Astrocyte (in vitro differentiated cells and primary cell): ENCODE measurements around the gene KCNQ1. TPM values are rescaled to one million over a fixed set of nuclear protein-coding genes. Genes with fewer than 3 reads are reported as not detected.
A peak's percentile ranks its signal among the peaks of the same experiment; 100 is the strongest.

Experiments used
- DNase-seq: peaks from one replicate; pipeline ENCODE4 v3.0.0-alpha.2; 2010; ENCODE audit warnings: low read depth
- FAIRE-seq: peaks from 2 replicates; lab custom pipeline; 2011; peaks lifted over from hg19 to GRCh38; lab: Jason Lieb, UNC
- H2AFZ ChIP-seq: 2 replicates; pipeline ENCODE4 v1.6.0; 2012; ENCODE audit warnings: low read depth, low read length, inconsistent platforms
- H3K27ac ChIP-seq: 2 replicates; pipeline ENCODE4 v1.5.1; 2011; ENCODE audit warnings: low read depth, low read length, inconsistent platforms
- H3K27me3 ChIP-seq: 2 replicates; pipeline ENCODE4 v1.6.0; 2011; ENCODE audit warnings: low read length, inconsistent platforms; ENCODE audit not compliant: insufficient read depth
- H3K36me3 ChIP-seq: 2 replicates; pipeline ENCODE4 v1.5.1; 2011; ENCODE audit warnings: low read length, inconsistent platforms; ENCODE audit not compliant: insufficient read depth
- H3K4me1 ChIP-seq: 2 replicates; pipeline ENCODE4 v1.5.1; 2011; ENCODE audit warnings: low read length, inconsistent platforms; ENCODE audit not compliant: insufficient read depth
- H3K4me2 ChIP-seq: 2 replicates; pipeline ENCODE4 v1.6.0; 2012; ENCODE audit warnings: low read length, inconsistent platforms
- H3K4me3 ChIP-seq: 2 replicates; pipeline ENCODE4 v1.5.1; 2011; ENCODE audit warnings: low read depth, mild to moderate bottlenecking, low read length, inconsistent platforms; ENCODE audit not compliant: insufficient read depth
- H3K79me2 ChIP-seq: 2 replicates; pipeline ENCODE4 v1.6.0; 2012; ENCODE audit warnings: mild to moderate bottlenecking, low read length, inconsistent platforms; ENCODE audit not compliant: insufficient read depth
- H3K9ac ChIP-seq: 2 replicates; pipeline ENCODE4 v1.6.0; 2012; ENCODE audit warnings: mild to moderate bottlenecking, low read length, inconsistent platforms
- H3K9me3 ChIP-seq: 2 replicates; pipeline ENCODE4 v1.5.1; 2012; ENCODE audit warnings: low read depth, mild to moderate bottlenecking, low read length, inconsistent platforms; ENCODE audit not compliant: insufficient read depth
- H4K20me1 ChIP-seq: 2 replicates; pipeline ENCODE4 v1.6.0; 2012; ENCODE audit warnings: low read length, inconsistent platforms; ENCODE audit not compliant: insufficient read depth
- H3K27ac Mint-ChIP-seq: one replicate; pipeline ENCODE4 v1.8.0; 2021; ENCODE audit warnings: mild to moderate bottlenecking, mixed read lengths; ENCODE audit not compliant: unreplicated experiment
- H3K27me3 Mint-ChIP-seq: one replicate; pipeline ENCODE4 v1.8.0; 2021; ENCODE audit warnings: low read depth, mixed read lengths; ENCODE audit not compliant: unreplicated experiment
- H3K36me3 Mint-ChIP-seq: one replicate; pipeline ENCODE4 v1.8.0; 2021; ENCODE audit warnings: low read depth, mixed read lengths; ENCODE audit not compliant: unreplicated experiment
- H3K4me1 Mint-ChIP-seq: one replicate; pipeline ENCODE4 v1.8.0; 2021; ENCODE audit warnings: low read depth, mixed read lengths; ENCODE audit not compliant: unreplicated experiment
- H3K4me3 Mint-ChIP-seq: one replicate; pipeline ENCODE4 v1.8.0; 2021; ENCODE audit warnings: mild to moderate bottlenecking, moderate library complexity, mixed read lengths; ENCODE audit not compliant: unreplicated experiment
- H3K9me3 Mint-ChIP-seq: one replicate; pipeline ENCODE4 v1.8.0; 2021; ENCODE audit warnings: mild to moderate bottlenecking, mixed read lengths; ENCODE audit not compliant: unreplicated experiment
- EZH2 ChIP-seq: IDR thresholded peaks from 2 replicates; pipeline ENCODE4 v1.6.1; 2012; ENCODE audit warnings: mild to moderate bottlenecking, low read length, inconsistent platforms; ENCODE audit not compliant: insufficient read depth
- total RNA-seq: library from RNA; stranded (reverse); gene quantifications from 2 replicates; pipeline ENCODE4 v1.2.1, GENCODE V29; 2021
- TF ChIP-seq, protein P1 (sequence below): IDR thresholded peaks from 2 replicates; pipeline ENCODE4 v1.5.1; 2011; ENCODE audit warnings: low read depth, mild to moderate bottlenecking, inconsistent platforms, low read length, moderate library complexity; ENCODE audit not compliant: insufficient read depth

The KCNQ1 gene
- total RNA-seq, 1 donor from 2014 or later: not detected

DNA sequence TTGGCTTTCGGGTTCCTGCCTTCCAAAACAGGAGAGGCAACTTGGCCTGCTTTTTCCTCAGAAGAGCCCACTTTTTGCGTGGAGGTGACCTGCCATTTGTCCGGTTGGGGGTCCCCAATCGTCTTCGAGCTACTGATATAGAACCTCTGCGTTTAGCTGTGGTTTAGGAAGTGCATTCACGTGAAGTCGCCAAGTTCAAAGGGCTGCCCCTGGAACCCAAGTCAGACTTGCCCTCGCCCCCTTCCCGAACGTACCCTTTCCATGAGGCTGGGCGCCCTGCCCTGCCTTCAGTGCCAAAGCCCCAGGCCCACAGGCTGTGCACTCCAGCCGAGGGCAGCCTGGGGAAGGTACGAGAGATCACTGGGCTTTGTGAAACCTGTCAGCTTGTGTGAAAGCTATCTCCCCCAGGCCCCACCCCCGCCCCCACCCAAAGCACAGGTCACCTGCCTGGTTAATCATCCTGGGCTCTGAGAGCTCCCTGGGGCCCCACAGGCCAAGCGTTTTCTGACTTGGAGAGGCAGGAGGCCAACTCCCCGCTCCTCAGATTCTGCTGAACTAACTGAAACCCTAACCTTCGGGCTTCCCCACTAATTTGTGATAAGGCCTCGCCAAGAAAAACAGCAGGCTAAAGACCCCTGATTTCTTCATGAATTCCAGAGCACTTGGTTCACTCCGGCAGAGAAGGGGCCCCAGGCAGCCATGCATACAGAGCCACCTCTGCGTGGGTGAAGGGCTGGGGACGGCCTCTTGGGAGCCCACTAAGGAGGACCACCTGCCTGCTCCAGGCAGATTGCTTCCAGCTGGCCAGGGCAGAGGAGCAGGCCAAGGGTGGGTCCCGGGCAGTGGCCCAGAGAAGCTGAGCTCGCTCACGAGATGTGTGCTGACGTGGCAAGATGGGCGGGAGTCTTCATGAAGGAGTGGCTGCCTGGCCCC is 280.8 kb downstream of the KCNQ1 start:
- no peak for FAIRE-seq
- no peak overlapping the region for H3K27ac ChIP-seq
- H3K4me2 ChIP-seq: no peak overlapping the region

DNA sequence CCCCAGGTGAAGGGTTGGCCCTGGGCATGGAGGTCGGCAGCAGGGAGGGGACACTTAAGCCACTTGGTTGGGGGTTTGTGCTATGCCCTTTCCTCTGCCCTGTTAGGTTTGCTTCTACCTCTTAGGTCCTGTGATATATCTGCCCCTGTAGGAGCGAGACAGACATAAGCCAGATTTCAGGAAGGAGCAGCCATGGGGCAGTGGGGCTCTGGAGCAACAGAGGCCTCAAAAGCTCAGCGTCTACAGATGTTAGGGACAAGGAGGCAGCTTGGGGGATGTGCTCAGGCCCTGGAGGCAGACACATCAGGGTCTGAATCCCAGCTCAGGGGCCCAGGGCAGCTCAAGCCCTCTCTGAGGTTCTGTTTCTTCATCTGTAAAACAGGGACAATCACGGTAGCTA is 282.2 kb downstream of the KCNQ1 start:
- no peak overlapping the region for H2AFZ ChIP-seq
- H3K36me3 ChIP-seq: no peaks in the 10 kb centered on the region
- DNase-seq (no peak), FAIRE-seq (no peak)
- no peaks in the 10 kb centered on the region for H3K9me3 Mint-ChIP-seq
- H3K36me3 Mint-ChIP-seq: peaks cover 4% of the 10 kb centered on the region
- peaks cover 68% of the 10 kb centered on the region for H3K27me3 Mint-ChIP-seq
- peaks cover 7% of the 10 kb centered on the region for H3K4me1 ChIP-seq
- no peak overlapping the region for H3K27ac Mint-ChIP-seq
- no peak overlapping the region for H3K4me2 ChIP-seq
- H3K4me3 Mint-ChIP-seq: no peak overlapping the region
- no peak overlapping the region for H3K27ac ChIP-seq
- H3K4me3 ChIP-seq: no peak overlapping the region
- peaks cover 9% of the 10 kb centered on the region for H3K9me3 ChIP-seq
- peaks cover 9% of the 10 kb centered on the region for H3K27me3 ChIP-seq
- no peaks in the 10 kb centered on the region for H3K79me2 ChIP-seq
- no peak overlapping the region for H3K9ac ChIP-seq
- no peak for TF ChIP-seq EZH2
- TF ChIP-seq, protein P1, sequence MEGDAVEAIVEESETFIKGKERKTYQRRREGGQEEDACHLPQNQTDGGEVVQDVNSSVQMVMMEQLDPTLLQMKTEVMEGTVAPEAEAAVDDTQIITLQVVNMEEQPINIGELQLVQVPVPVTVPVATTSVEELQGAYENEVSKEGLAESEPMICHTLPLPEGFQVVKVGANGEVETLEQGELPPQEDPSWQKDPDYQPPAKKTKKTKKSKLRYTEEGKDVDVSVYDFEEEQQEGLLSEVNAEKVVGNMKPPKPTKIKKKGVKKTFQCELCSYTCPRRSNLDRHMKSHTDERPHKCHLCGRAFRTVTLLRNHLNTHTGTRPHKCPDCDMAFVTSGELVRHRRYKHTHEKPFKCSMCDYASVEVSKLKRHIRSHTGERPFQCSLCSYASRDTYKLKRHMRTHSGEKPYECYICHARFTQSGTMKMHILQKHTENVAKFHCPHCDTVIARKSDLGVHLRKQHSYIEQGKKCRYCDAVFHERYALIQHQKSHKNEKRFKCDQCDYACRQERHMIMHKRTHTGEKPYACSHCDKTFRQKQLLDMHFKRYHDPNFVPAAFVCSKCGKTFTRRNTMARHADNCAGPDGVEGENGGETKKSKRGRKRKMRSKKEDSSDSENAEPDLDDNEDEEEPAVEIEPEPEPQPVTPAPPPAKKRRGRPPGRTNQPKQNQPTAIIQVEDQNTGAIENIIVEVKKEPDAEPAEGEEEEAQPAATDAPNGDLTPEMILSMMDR: no peak
- H4K20me1 ChIP-seq: no peaks in the 10 kb centered on the region
- H3K4me1 Mint-ChIP-seq: peaks cover 2% of the 10 kb centered on the region

More for the DNA sequence above, 280.8 kb downstream of the KCNQ1 start:
- Mint-ChIP-seq H3K4me3 (no peak overlapping the region), H3K36me3 (peaks cover 4% of the 10 kb centered on the region), H3K27ac (no peak overlapping the region), H3K9me3 (no peaks in the 10 kb centered on the region), H3K27me3 (peaks cover 73% of the 10 kb centered on the region), H3K4me1 (no peaks in the 10 kb centered on the region)
- H3K9me3 ChIP-seq: peaks cover 9% of the 10 kb centered on the region
- TF ChIP-seq, protein P1: no peak
- TF ChIP-seq EZH2: no peak
- DNase-seq: peak; percentile 32
- H3K9ac ChIP-seq: no peak overlapping the region
- no peak overlapping the region for H3K4me3 ChIP-seq
- no peaks in the 10 kb centered on the region for H4K20me1 ChIP-seq
- no peaks in the 10 kb centered on the region for H3K79me2 ChIP-seq
- peaks cover 16% of the 10 kb centered on the region for H3K27me3 ChIP-seq
- H3K36me3 ChIP-seq: no peaks in the 10 kb centered on the region
- no peak overlapping the region for H2AFZ ChIP-seq
- H3K4me1 ChIP-seq: peaks cover 3% of the 10 kb centered on the region
